OCI-LY3 (cell line): ENCODE measurements around the gene REC114.

Experiments used
- EZH2phosphoT487 ChIP-seq: fragments of 200-600 bp; shearing (Covaris generic); IDR thresholded peaks from 2 replicates; pipeline ENCODE4 v1.6.1; 2018; ENCODE audit warnings: antibody characterized with exemption, mixed run types, low read depth
- TF ChIP-seq, protein P1 (sequence below): fragments of 200-600, 300-600 bp; sonication (generic); IDR thresholded peaks from 2 replicates; pipeline ENCODE4 v1.5.1; 2014; ENCODE audit warnings: antibody characterized with exemption, low read length, low read depth

DNA sequence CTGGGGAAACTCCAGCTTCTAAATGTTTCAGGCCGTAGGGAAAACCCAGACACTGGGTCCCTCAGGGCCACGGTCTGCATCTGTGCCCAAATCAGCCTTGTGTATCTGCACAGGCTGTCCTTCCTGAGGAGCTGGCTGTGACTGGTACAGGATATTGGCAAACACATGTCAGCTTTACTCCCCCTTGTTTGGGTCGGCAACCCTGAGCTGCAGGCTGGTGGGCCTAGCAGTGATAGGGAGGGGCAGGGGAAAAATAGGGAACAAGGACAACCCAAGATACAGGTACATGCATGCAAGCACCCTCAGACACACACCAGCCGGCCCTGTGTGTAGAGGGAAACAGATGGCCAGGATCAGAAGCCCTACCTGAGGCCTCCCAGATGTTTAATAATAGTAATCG is 45.5 kb upstream of the REC114 start:
- TF ChIP-seq, protein P1, sequence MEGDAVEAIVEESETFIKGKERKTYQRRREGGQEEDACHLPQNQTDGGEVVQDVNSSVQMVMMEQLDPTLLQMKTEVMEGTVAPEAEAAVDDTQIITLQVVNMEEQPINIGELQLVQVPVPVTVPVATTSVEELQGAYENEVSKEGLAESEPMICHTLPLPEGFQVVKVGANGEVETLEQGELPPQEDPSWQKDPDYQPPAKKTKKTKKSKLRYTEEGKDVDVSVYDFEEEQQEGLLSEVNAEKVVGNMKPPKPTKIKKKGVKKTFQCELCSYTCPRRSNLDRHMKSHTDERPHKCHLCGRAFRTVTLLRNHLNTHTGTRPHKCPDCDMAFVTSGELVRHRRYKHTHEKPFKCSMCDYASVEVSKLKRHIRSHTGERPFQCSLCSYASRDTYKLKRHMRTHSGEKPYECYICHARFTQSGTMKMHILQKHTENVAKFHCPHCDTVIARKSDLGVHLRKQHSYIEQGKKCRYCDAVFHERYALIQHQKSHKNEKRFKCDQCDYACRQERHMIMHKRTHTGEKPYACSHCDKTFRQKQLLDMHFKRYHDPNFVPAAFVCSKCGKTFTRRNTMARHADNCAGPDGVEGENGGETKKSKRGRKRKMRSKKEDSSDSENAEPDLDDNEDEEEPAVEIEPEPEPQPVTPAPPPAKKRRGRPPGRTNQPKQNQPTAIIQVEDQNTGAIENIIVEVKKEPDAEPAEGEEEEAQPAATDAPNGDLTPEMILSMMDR, result no peak
- TF ChIP-seq EZH2phosphoT487, result no peak
